GM12878 (cell line): Measurements from ENCODE around the gene DIDO1.
A peak's percentile ranks its signal among the peaks of the same experiment; 100 is the strongest.

ENCODE experiments used
- CTCF ChIP-seq, 3 experiments: IDR thresholded peaks in 2 of 3; conservative IDR thresholded peaks in 1 of 3; 2 replicates each; pipeline ENCODE4 v1.5.1; 2011; ENCODE audit warnings: low read depth in 3 of 3, low read length in 3 of 3, mild to moderate bottlenecking in 3 of 3, control low read depth in 2 of 3, moderate library complexity in 2 of 3, inconsistent platforms in 1 of 3, mixed read lengths in 1 of 3; ENCODE audit not compliant: control insufficient read depth in 2 of 3, insufficient read depth in 1 of 3; ENCODE audit errors: extremely low read depth in 1 of 3
- EP300 ChIP-seq, 2 experiments: fragments of 150-350 bp in 1 of 2; IDR thresholded peaks; 2 replicates each; pipeline ENCODE4 v1.6.1; 2011 to 2012; ENCODE audit warnings: low read depth in 2 of 2, low read length in 2 of 2, borderline replicate concordance in 1 of 2, improper control_type of control experiment in 1 of 2, inconsistent platforms in 1 of 2; ENCODE audit not compliant: control insufficient read depth in 1 of 2
- EZH2 ChIP-seq: IDR thresholded peaks from 2 replicates; pipeline ENCODE4 v1.6.1; 2012; ENCODE audit warnings: low read depth, mild to moderate bottlenecking, control low read depth, inconsistent platforms, low read length, borderline replicate concordance; ENCODE audit not compliant: control insufficient read depth
- GABPA ChIP-seq: IDR thresholded peaks from 2 replicates; pipeline ENCODE4 v1.6.1; 2014; ENCODE audit warnings: antibody characterized with exemption, low read depth, mild to moderate bottlenecking, inconsistent platforms
- KAT2A ChIP-seq: conservative IDR thresholded peaks from 2 replicates; pipeline ENCODE4 v1.6.1; 2011; ENCODE audit warnings: low read depth, low read length; ENCODE audit not compliant: control insufficient read depth
- MTA3 ChIP-seq: IDR thresholded peaks from 2 replicates; pipeline ENCODE4 v1.6.1; 2012; ENCODE audit warnings: low read length, inconsistent platforms, borderline replicate concordance
- POLR2A ChIP-seq: IDR thresholded peaks from 2 replicates; pipeline ENCODE4 v1.6.1; 2011; ENCODE audit warnings: low read depth, mild to moderate bottlenecking, low read length
- SREBF2 ChIP-seq: IDR thresholded peaks from 2 replicates; pipeline ENCODE4 v1.6.1; 2012; ENCODE audit warnings: mild to moderate bottlenecking, low read length
- TF ChIP-seq, protein P1 (sequence below): fragments of 450-650 bp; IDR thresholded peaks from 2 replicates; pipeline ENCODE4 v1.6.1; 2018; ENCODE audit warnings: borderline replicate concordance, mild to moderate bottlenecking; ENCODE audit not compliant: partially characterized antibody

DNA sequence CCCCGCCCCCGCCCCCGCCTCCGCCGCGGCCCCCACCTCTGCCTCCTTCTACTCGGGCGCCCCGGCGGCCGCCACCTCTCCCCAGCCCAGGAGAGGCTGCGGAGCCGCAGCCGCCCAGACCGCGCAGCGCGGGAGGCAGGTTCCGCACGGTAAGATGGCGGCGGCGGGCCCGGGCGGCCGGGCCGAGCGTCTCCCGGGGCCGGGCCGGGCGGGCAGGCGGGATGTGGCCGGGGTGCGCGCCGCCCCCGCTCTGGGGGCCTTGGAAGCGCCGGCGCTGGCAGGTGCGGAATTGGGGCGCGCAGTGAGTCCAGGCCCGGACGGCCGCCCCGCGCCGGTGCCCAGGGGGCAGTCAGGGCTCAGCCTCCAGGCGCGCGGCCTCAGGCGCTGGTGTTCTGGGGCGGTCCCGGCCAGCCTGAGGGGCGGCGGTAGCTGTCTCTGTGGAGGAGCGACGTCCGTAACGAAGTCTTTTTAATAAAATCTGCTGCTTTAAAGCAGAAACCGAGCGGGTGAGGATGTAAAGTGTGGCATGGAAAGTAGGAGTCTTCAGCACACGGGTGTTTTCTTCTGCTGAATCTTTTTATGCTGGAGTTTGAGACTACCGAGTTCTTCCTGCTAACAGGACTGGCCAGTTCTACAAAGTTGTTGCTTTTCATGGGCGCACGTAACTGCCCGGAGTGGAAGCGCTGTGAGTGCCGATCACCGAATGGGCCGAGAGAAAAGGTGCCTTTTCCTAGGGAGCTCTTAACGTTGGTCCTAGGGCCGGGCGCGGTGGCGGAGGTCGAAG, 12.0 kb upstream of the DIDO1 start, which contains the start of gene GID8:
- peak; percentile 53 for TF ChIP-seq POLR2A
- no peak for TF ChIP-seq KAT2A
- TF ChIP-seq CTCF (IDR thresholded peaks at IDR 0.05 in 2 of 3, conservative IDR thresholded peaks at IDR 0.05 in 1 of 3; ENCODE audit: control insufficient read depth in 2 of 3, extremely low read depth in 1 of 3, insufficient read depth in 1 of 3, low read depth in 3 of 3, low read length in 3 of 3): no peak
- no peak for TF ChIP-seq EZH2
- TF ChIP-seq EP300 (IDR thresholded peaks at IDR 0.05; ENCODE audit: borderline replicate concordance in 1 of 2, control insufficient read depth in 1 of 2, low read depth in 2 of 2, low read length in 2 of 2): no peak
- no peak for TF ChIP-seq SREBF2
- no peak for TF ChIP-seq GABPA
- no peak for TF ChIP-seq MTA3
- TF ChIP-seq, protein P1, sequence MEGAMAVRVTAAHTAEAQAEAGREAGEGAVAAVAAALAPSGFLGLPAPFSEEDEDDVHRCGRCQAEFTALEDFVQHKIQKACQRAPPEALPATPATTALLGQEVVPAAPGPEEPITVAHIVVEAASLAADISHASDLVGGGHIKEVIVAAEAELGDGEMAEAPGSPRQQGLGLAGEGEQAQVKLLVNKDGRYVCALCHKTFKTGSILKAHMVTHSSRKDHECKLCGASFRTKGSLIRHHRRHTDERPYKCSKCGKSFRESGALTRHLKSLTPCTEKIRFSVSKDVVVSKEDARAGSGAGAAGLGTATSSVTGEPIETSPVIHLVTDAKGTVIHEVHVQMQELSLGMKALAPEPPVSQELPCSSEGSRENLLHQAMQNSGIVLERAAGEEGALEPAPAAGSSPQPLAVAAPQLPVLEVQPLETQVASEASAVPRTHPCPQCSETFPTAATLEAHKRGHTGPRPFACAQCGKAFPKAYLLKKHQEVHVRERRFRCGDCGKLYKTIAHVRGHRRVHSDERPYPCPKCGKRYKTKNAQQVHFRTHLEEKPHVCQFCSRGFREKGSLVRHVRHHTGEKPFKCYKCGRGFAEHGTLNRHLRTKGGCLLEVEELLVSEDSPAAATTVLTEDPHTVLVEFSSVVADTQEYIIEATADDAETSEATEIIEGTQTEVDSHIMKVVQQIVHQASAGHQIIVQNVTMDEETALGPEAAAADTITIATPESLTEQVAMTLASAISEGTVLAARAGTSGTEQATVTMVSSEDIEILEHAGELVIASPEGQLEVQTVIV: no peak
